Hepatocyte (in vitro differentiated cells): ENCODE measurements around the gene KIF26B.

Experiments used
- CTCF ChIP-seq: fragments of 200-600 bp; sonication (generic); IDR thresholded peaks from 2 replicates; pipeline ENCODE4 v1.5.1; 2016; ENCODE audit warnings: antibody characterized with exemption, mild to moderate bottlenecking; ENCODE audit not compliant: poor library complexity
- EZH2 ChIP-seq: fragments of 200-600 bp; sonication (generic); IDR thresholded peaks from 2 replicates; pipeline ENCODE4 v1.6.1; 2016; ENCODE audit warnings: antibody characterized with exemption, mild to moderate bottlenecking, borderline replicate concordance

GRCh38 chr1:245457562-245457961 is 302.8 kb downstream of the KIF26B start:
- TF ChIP-seq EZH2 = no peak
- TF ChIP-seq CTCF = no peak
